Kidney (tissue), 14 donors: Measurements from ENCODE around the gene TOLLIP. TPM values are rescaled to one million over a fixed set of nuclear protein-coding genes. Genes with fewer than 3 reads are reported as not detected.
A peak's percentile ranks its signal among the peaks of the same experiment; 100 is the strongest.

Experiments used
- DNase-seq, 5 donors: peaks; one replicate each; pipeline ENCODE4 v3.0.0-alpha.2; 2013 to 2020
- FAIRE-seq: peaks from 2 replicates; lab custom pipeline; 2012; peaks lifted over from hg19 to GRCh38; lab: Jason Lieb, UNC
- H3K27ac ChIP-seq, 2 donors: one replicate each; pipeline ENCODE4 v1.7.0; 2013; ENCODE audit warnings: low read depth in 2 of 2, low read length in 2 of 2, inconsistent platforms in 1 of 2
- H3K27me3 ChIP-seq: one replicate; pipeline ENCODE4 v1.7.1; 2013; ENCODE audit warnings: low read length, inconsistent platforms; ENCODE audit not compliant: control insufficient read depth, insufficient read depth
- H3K36me3 ChIP-seq, 3 donors: one replicate each; pipeline versions ENCODE4 v1.7.0 to v1.7.1; 2013; ENCODE audit warnings: low read length in 3 of 3, control low read depth in 1 of 3, inconsistent platforms in 1 of 3; ENCODE audit not compliant: insufficient read depth in 3 of 3, control insufficient read depth in 2 of 3
- H3K4me1 ChIP-seq, 3 donors: one replicate each; pipeline versions ENCODE4 v1.7.0 to v1.7.1; 2013; ENCODE audit warnings: low read length in 3 of 3, inconsistent platforms in 1 of 3, low read depth in 1 of 3; ENCODE audit not compliant: control insufficient read depth in 2 of 3, insufficient read depth in 2 of 3
- H3K4me3 ChIP-seq, 3 donors: one replicate each; pipeline versions ENCODE4 v1.7.0 to v1.8.1; 2013; ENCODE audit warnings: low read length in 3 of 3, control low read depth in 1 of 3, inconsistent platforms in 1 of 3
- H3K9ac ChIP-seq, 3 donors: one replicate each; pipeline versions ENCODE4 v1.7.0 to v1.7.1; 2013; ENCODE audit warnings: low read length in 3 of 3, control low read depth in 1 of 3, inconsistent platforms in 1 of 3
- H3K9me3 ChIP-seq, 3 donors: one replicate each; pipeline versions ENCODE4 v1.7.0 to v1.7.1; 2013; ENCODE audit warnings: low read length in 3 of 3, control low read depth in 1 of 3, inconsistent platforms in 1 of 3; ENCODE audit not compliant: control insufficient read depth in 2 of 3, insufficient read depth in 1 of 3
- intact Hi-C: fragments of 100-400 bp; cut with DNase I; formaldehyde crosslinking; loops from one replicate; pipeline ENCODE4 v1.11.1; 2022
- microRNA-seq: library from miRNA; unstranded; fragments of <30 nt; microRNA quantifications from one replicate; pipeline ENCODE4 v1.2.0, GENCODE V29; 2020
- polyA plus RNA-seq: library from polyadenylated mRNA; stranded (reverse); fragments of 350-450 nt; fragmentation: Illumina TruSeq; extraction: RNeasy Lipid Tissue Mini Kit (QIAGEN cat#74804); gene quantifications from one replicate; pipeline ENCODE4 v1.2.3, GENCODE V29; 2014; ENCODE audit warnings: low read depth, low replicate concordance; ENCODE audit not compliant: insufficient read depth
- total RNA-seq: library from RNA; stranded (reverse); fragmentation: NEBNext Ultra II Directional; extraction: Animal tissue kit (Norgen Biotek cat#: 25700); gene quantifications from one replicate; pipeline ENCODE4 v1.2.1, GENCODE V29; 2021
- TF ChIP-seq, protein P1 (sequence below): IDR thresholded peaks from 3 replicates; pipeline ENCODE4 v1.5.1; 2012; ENCODE audit warnings: mild to moderate bottlenecking, moderate library complexity, borderline replicate concordance; ENCODE audit not compliant: insufficient read depth; ENCODE audit errors: extremely low read depth
- donor health status: control.
- donor health status: control.
- donor health status: control.
- donor health status: control.
- donor health status: control.
- donor health status: DM: yes; HTN: yes; CAD: no.
- donor health status: Normal renal cell carcinoma (clear cell type).

TOLLIP gene
- total and polyA plus RNA-seq, 2 donors from 2014 or later: 65.5 to 88.0 TPM

DNA sequence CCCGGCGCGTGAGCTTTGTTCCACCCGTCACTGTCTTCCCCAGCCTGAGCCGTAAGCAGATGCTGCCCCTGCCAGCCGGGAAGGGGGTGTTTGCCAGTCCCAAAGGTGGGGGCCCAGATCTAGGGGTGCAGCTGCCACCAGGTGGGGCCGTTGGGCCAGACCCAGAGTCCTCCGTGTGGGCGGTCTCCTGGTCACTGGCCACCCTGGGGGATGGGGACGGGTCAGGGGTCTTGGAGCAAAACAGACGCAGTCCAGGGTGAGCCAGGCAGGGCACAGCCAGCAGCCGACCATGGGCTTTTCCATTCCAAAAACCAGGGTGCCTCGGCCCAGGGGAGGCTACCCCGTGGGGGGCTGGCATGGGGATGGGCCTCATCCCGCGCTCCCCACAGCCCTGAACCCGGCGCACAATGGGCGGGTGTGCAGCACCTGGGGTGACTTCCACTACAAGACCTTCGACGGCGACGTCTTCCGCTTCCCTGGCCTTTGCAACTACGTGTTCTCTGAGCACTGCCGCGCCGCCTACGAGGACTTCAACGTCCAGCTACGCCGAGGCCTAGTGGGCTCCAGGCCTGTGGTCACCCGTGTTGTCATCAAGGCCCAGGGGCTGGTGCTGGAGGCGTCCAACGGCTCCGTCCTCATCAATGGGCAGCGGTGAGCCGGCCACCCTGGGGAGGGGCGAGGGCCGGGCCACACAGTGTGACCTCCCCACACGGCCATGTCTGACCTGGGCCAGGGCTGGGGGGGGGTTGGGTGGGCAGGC, 83.0 kb downstream of the TOLLIP start:
- H3K4me1 ChIP-seq: no peaks in the 10 kb centered on the region
- FAIRE-seq (no peak), DNase-seq (peak in 2 of 5 donors; percentile 50 to 70)
- intact Hi-C loops: no loop called here
- no peaks in the 10 kb centered on the region for H3K27me3 ChIP-seq
- H3K4me3 ChIP-seq: no peak overlapping the region
- no peak overlapping the region for H3K27ac ChIP-seq
- no peaks in the 10 kb centered on the region for H3K36me3 ChIP-seq
- no peaks in the 10 kb centered on the region for H3K9me3 ChIP-seq
- TF ChIP-seq, protein P1, sequence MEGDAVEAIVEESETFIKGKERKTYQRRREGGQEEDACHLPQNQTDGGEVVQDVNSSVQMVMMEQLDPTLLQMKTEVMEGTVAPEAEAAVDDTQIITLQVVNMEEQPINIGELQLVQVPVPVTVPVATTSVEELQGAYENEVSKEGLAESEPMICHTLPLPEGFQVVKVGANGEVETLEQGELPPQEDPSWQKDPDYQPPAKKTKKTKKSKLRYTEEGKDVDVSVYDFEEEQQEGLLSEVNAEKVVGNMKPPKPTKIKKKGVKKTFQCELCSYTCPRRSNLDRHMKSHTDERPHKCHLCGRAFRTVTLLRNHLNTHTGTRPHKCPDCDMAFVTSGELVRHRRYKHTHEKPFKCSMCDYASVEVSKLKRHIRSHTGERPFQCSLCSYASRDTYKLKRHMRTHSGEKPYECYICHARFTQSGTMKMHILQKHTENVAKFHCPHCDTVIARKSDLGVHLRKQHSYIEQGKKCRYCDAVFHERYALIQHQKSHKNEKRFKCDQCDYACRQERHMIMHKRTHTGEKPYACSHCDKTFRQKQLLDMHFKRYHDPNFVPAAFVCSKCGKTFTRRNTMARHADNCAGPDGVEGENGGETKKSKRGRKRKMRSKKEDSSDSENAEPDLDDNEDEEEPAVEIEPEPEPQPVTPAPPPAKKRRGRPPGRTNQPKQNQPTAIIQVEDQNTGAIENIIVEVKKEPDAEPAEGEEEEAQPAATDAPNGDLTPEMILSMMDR: no peak
- no peak overlapping the region for H3K9ac ChIP-seq

DNA sequence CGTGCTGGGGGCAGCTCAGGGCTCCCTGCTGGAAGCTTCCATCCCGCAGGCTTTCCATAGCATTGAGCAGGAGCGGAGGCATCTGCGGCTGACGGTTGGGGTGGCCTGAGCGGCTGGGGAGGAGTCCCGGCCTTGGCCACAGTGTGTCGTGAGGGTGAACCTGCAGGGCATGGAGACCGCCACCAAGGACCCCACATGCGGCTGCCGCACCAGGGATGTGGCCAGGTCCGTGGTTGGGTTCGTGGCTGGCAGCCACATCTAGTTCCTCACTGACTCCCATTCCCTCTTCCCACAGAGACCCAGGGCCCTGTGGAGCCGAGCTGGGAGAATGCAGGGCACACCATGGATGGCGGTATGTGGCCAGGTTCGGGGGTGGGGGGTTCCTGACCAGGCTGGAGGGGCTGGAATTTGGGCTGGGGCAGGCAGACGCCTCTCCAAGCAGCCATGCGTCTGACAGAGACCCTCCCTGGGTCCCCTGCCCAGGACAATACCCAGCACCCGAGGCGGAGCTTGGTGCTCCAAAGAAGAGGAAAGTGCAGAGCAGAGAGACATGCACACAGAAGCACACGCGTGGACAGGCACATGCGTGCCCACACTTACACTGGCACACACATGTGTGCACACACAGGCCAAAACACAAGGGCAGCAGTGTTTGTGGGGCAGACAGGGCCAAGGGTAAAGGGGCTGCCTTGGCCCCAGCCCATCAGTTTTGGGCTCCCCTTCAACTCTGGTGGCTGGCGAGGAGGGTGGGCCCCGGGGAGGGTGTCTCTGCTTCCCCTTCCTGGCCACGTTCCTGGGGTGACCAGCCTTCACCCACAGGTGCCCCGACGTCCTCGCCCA, 83.8 kb downstream of the TOLLIP start:
- TF ChIP-seq, protein P1: no peak
- H3K9me3 ChIP-seq: no peaks in the 10 kb centered on the region
- H3K4me1 ChIP-seq: no peaks in the 10 kb centered on the region
- no peak overlapping the region for H3K4me3 ChIP-seq
- no peak overlapping the region for H3K9ac ChIP-seq
- no peaks in the 10 kb centered on the region for H3K27me3 ChIP-seq
- H3K36me3 ChIP-seq: no peaks in the 10 kb centered on the region
- DNase-seq (peak in 2 of 5 donors; percentile 44 to 54), FAIRE-seq (no peak)
- H3K27ac ChIP-seq: no peak overlapping the region
- intact Hi-C loops: no loop called here

GRCh38 chr11:1224491-1225385, 84.7 kb downstream of the TOLLIP start:
- no peak overlapping the region for H3K27ac ChIP-seq
- FAIRE-seq (no peak), DNase-seq (peak; percentile 57 to 83 (median 63))
- TF ChIP-seq, protein P1: no peak
- no peak overlapping the region for H3K4me3 ChIP-seq
- H3K4me1 ChIP-seq: no peaks in the 10 kb centered on the region
- intact Hi-C loops: no loop called here
- no peaks in the 10 kb centered on the region for H3K9me3 ChIP-seq
- no peaks in the 10 kb centered on the region for H3K27me3 ChIP-seq
- no peaks in the 10 kb centered on the region for H3K36me3 ChIP-seq
- H3K9ac ChIP-seq: no peak overlapping the region

Small RNAs within 50 kb of the gene (microRNA-seq; reads per million reads assigned to microRNA genes)
- gene MIR6744: not detected

Other genes with a start within 250 kb of the TOLLIP start
- not detected for gene MUC2, start 234.8 kb downstream of the TOLLIP start, total RNA-seq
- not detected for gene MUC2, start 234.8 kb downstream of the TOLLIP start, polyA plus RNA-seq
- gene MUC5AC, start 151.7 kb downstream of the TOLLIP start, total RNA-seq: 0.03 TPM
- not detected for gene MUC5AC, start 151.7 kb downstream of the TOLLIP start, polyA plus RNA-seq
- 0.38 TPM for gene MUC5B, start 86.6 kb downstream of the TOLLIP start, total RNA-seq
- gene MUC5B, start 86.6 kb downstream of the TOLLIP start, polyA plus RNA-seq: not detected
- 1.2 TPM for gene BRSK2, start 80.3 kb upstream of the TOLLIP start, total RNA-seq
- gene BRSK2, start 80.3 kb upstream of the TOLLIP start, polyA plus RNA-seq: 0.43 TPM
- 51.7 TPM for gene MOB2, start 177.1 kb upstream of the TOLLIP start, total RNA-seq
- gene MOB2, start 177.1 kb upstream of the TOLLIP start, polyA plus RNA-seq: 50.7 TPM